Glomerular endothelial cell (primary cell): ENCODE data around the gene DPP10. TPM values are rescaled to one million over a fixed set of nuclear protein-coding genes. Genes with fewer than 3 reads are reported as not detected.
"Not testable (repeated sequence)": the region's sequence is repeated elsewhere in the genome, so short reads cannot be mapped to it uniquely, and the experiment has no call there.

Experiments used
- DNase-seq: peaks from one replicate; pipeline ENCODE4 v3.0.0-alpha.2; 2011; ENCODE audit warnings: low read depth, low spot score; ENCODE audit errors: extremely low read depth
- total RNA-seq: library from RNA; depleted of rRNA; stranded (reverse); fragments of >200 nt; gene quantifications from 2 replicates; pipeline ENCODE4 v1.2.3, GENCODE V29; 2015

The DPP10 gene
- total RNA-seq, 1 donor from 2014 or later: not detected

- DNase-seq: no peak
Observed at GRCh38 chr2:114709936-114710850, 267.8 kb downstream of the DPP10 start.

- no peak for DNase-seq
Observed at GRCh38 chr2:114714313-114714712, 271.9 kb downstream of the DPP10 start.

- DNase-seq: no peak
Observed at GRCh38 chr2:114717049-114717448, 274.6 kb downstream of the DPP10 start.

GRCh38 chr2:114724454-114724853 is 282.0 kb downstream of the DPP10 start:
- no peak for DNase-seq

- no peak for DNase-seq
Observed at GRCh38 chr2:114727012-114727411, 284.6 kb downstream of the DPP10 start.

GRCh38 chr2:114728372-114728771 is 285.9 kb downstream of the DPP10 start:
- DNase-seq: no peak

- DNase-seq: no peak
Observed at GRCh38 chr2:114729026-114729425, 286.6 kb downstream of the DPP10 start.

- no peak for DNase-seq
Observed at GRCh38 chr2:114735126-114735525, 292.7 kb downstream of the DPP10 start.

GRCh38 chr2:114742245-114742644 is 299.8 kb downstream of the DPP10 start:
- no peak for DNase-seq

GRCh38 chr2:114745700-114746099 is 303.3 kb downstream of the DPP10 start:
- no peak for DNase-seq

GRCh38 chr2:114748175-114748574 is 305.7 kb downstream of the DPP10 start:
- DNase-seq: not testable (repeated sequence)

- no peak for DNase-seq
Observed at GRCh38 chr2:114752425-114752824, 310.0 kb downstream of the DPP10 start.

GRCh38 chr2:114753145-114753544 is 310.7 kb downstream of the DPP10 start:
- no peak for DNase-seq

GRCh38 chr2:114754907-114755563 is 312.6 kb downstream of the DPP10 start:
- no peak for DNase-seq

GRCh38 chr2:114762376-114762775 is 319.9 kb downstream of the DPP10 start:
- DNase-seq: no peak

GRCh38 chr2:114762986-114763385 is 320.5 kb downstream of the DPP10 start:
- no peak for DNase-seq

- DNase-seq: no peak
Observed at GRCh38 chr2:114769110-114769509, 326.7 kb downstream of the DPP10 start.

- no peak for DNase-seq
Observed at GRCh38 chr2:114769991-114770390, 327.6 kb downstream of the DPP10 start.

- DNase-seq: no peak
Observed at GRCh38 chr2:114784046-114784445, 341.6 kb downstream of the DPP10 start.

- no peak for DNase-seq
Observed at GRCh38 chr2:114784890-114785583, 342.6 kb downstream of the DPP10 start.

- no peak for DNase-seq
Observed at GRCh38 chr2:114786901-114787300, 344.5 kb downstream of the DPP10 start.
